ENCODE data around the gene ZXDC.

GRCh38 chr3:126422121-126422520, 53.6 kb downstream of the ZXDC start:
- no peak for TF ChIP-seq SUZ12 (IDR thresholded peaks at IDR 0.05; ENCODE audit: extremely low read depth, insufficient read depth, insufficient read length)
- TF ChIP-seq ZNF274 (IDR thresholded peaks at IDR 0.05; ENCODE audit: low read depth, low read length), result no peak
- no peak for TF ChIP-seq YY1 (IDR thresholded peaks at IDR 0.05; ENCODE audit: insufficient read depth, insufficient read length)
